Breast epithelium (tissue), 3 donors: Measurements from ENCODE around the gene HSPB9.

Source experiments
- POLR2A ChIP-seq: fragments of 450-650 bp; IDR thresholded peaks from one replicate; pipeline ENCODE4 v1.6.1; 2016; ENCODE audit warnings: antibody characterized with exemption, mild to moderate bottlenecking, moderate library complexity
- TF ChIP-seq, protein P1 (sequence below), 3 donors: fragments of 450-650 bp; IDR thresholded peaks; one replicate each; pipeline ENCODE4 v1.5.1; 2016 to 2017; ENCODE audit warnings: antibody characterized with exemption in 3 of 3, mild to moderate bottlenecking in 3 of 3, moderate library complexity in 3 of 3

DNA sequence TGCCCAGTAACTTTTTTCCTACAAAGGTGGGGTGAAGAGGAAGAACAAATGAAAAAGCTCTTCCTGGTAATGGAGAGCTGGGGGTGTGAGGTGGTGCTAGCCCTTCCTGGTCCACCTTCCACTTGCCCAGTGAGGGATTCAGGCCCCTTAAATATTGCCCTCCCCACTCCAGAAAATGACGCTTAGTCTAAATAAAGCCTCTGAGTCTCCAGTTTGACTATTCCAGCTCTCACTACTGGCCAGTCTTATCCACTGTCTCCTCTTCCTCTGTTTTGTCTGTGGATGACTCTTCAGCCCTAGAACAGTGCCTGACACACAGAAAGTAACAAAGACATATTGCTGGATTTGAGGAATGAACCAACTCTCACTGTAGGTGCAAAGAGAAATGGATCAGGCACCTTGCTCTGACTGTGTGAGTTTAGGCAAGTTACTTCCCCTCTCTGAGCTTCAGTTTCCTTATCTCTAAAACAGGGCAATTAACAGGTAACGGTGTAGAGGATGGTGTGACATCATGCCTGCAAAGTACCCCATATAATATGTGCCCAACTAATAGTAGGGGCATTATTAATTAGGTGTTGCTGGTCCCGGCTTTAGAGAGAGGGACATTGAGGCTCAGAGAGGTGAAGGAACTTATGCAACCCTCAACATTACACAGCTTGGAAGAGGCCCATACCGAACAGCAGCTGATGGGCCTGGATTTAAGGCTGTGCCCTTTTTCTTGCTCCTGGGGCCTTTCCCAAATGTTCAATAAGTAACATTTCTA is 45.6 kb upstream of the HSPB9 start:
- TF ChIP-seq POLR2A: no peak
- TF ChIP-seq, protein P1, sequence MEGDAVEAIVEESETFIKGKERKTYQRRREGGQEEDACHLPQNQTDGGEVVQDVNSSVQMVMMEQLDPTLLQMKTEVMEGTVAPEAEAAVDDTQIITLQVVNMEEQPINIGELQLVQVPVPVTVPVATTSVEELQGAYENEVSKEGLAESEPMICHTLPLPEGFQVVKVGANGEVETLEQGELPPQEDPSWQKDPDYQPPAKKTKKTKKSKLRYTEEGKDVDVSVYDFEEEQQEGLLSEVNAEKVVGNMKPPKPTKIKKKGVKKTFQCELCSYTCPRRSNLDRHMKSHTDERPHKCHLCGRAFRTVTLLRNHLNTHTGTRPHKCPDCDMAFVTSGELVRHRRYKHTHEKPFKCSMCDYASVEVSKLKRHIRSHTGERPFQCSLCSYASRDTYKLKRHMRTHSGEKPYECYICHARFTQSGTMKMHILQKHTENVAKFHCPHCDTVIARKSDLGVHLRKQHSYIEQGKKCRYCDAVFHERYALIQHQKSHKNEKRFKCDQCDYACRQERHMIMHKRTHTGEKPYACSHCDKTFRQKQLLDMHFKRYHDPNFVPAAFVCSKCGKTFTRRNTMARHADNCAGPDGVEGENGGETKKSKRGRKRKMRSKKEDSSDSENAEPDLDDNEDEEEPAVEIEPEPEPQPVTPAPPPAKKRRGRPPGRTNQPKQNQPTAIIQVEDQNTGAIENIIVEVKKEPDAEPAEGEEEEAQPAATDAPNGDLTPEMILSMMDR (IDR thresholded peaks at IDR 0.05): no peak
